HCT116 (cell line): ENCODE measurements around the gene PDZD4. TPM values are rescaled to one million over a fixed set of nuclear protein-coding genes. Genes with fewer than 3 reads are reported as not detected.

Experiments used
- ATAC-seq: fragments of 200-7000 bp; cut with Tn5 transposase; 2 replicates; pipeline ENCODE4 v1.9.1; 2020; ENCODE audit warnings: mild to moderate bottlenecking, moderate library complexity
- BruUV-seq: library from RNA; stranded (reverse); fragments of 400-500 nt; replicated peaks from 2 replicates; lab custom pipeline; 2021; lab: Mats Ljungman, UMichigan
- CTCF ChIA-PET: fragments of 300-600 bp; sonication (Branson Sonifier 250); formaldehyde crosslinking; loops from one replicate; lab custom pipeline; 2021; ENCODE audit warnings: antibody characterized with exemption; lab: Charles Lee
- POLR2A ChIA-PET: fragments of 300-600, 350-600 bp; sonication (Branson Sonifier 250); formaldehyde crosslinking; loops from one replicate; lab custom pipeline; 2021; ENCODE audit warnings: antibody characterized with exemption; lab: Charles Lee
- RAD21 ChIA-PET, 2 experiments: fragments of 300-600 bp; sonication (Branson Sonifier 250); formaldehyde crosslinking; loops; one replicate each; lab custom pipeline; 2023; ENCODE audit warnings: low total read pairs in 2 of 2; ENCODE audit not compliant: uncharacterized antibody in 2 of 2, unreplicated experiment in 2 of 2, low non-redundant PET in 1 of 2; lab: Charles Lee
- DNase-seq: peaks from one replicate; pipeline ENCODE4 v3.0.0-alpha.2; 2010; ENCODE audit warnings: low read depth, low spot score
- H2AFZ ChIP-seq: fragments of 200-600 bp; shearing (Covaris generic), sonication (generic); 2 replicates; pipeline ENCODE4 v1.6.1; 2017; ENCODE audit warnings: low read depth, mixed run types, mixed read lengths, antibody characterized with exemption, low read length; ENCODE audit not compliant: poor library complexity, severe bottlenecking
- H3K27ac ChIP-seq: 2 replicates; pipeline ENCODE4 v1.5.1; 2012; ENCODE audit warnings: low read depth, low read length
- H3K27me3 ChIP-seq: fragments of 200-600 bp; sonication (generic); 2 replicates; pipeline ENCODE4 v1.6.1; 2016; ENCODE audit warnings: mixed run types, low read length, mixed read lengths; ENCODE audit not compliant: insufficient read depth
- H3K36me3 ChIP-seq, 2 experiments: fragments of 200-500 bp in 1 of 2; fragments of 200-600 bp in 1 of 2; sonication (Bioruptor generic) in 1 of 2; sonication (generic) in 1 of 2; 2 replicates each; pipeline versions ENCODE4 v1.5.1 to v1.6.1; 2014 to 2016; ENCODE audit warnings: low read length in 2 of 2, inconsistent platforms in 1 of 2, mixed read lengths in 1 of 2, mixed run types in 1 of 2; ENCODE audit not compliant: insufficient read depth in 2 of 2, control insufficient read depth in 1 of 2
- H3K4me1 ChIP-seq, 2 experiments: fragments of 200-600 bp in 1 of 2; sonication (generic) in 1 of 2; 2 replicates each; pipeline versions ENCODE4 v1.5.1 to v1.6.1; 2012 to 2017; ENCODE audit warnings: low read length in 2 of 2, inconsistent platforms in 1 of 2, mild to moderate bottlenecking in 1 of 2, mixed read lengths in 1 of 2, mixed run types in 1 of 2, moderate library complexity in 1 of 2; ENCODE audit not compliant: insufficient read depth in 2 of 2, control insufficient read depth in 1 of 2
- H3K4me2 ChIP-seq: fragments of 200-600 bp; sonication (generic); 2 replicates; pipeline ENCODE4 v1.6.1; 2017; ENCODE audit warnings: mixed run types, low read length, mixed read lengths
- H3K4me3 ChIP-seq, 2 experiments: fragments of 200-600 bp in 1 of 2; sonication (generic) in 1 of 2; replicated peaks in 1 of 2; 2 replicates each; pipeline ENCODE4 v1.5.1; 2011 to 2016; ENCODE audit warnings: low read length in 2 of 2, control low read depth in 1 of 2, low read depth in 1 of 2, mild to moderate bottlenecking in 1 of 2, mixed read lengths in 1 of 2, mixed run types in 1 of 2
- H3K79me2 ChIP-seq: fragments of 200-600 bp; sonication (generic); 2 replicates; pipeline ENCODE4 v1.6.1; 2017; ENCODE audit warnings: mild to moderate bottlenecking, mixed run types, low read length, moderate library complexity, mixed read lengths; ENCODE audit not compliant: insufficient read depth
- H3K9ac ChIP-seq: fragments of 200-600 bp; sonication (generic); 2 replicates; pipeline ENCODE4 v1.6.1; 2016; ENCODE audit warnings: low read length, mixed read lengths
- H3K9me2 ChIP-seq: fragments of 200-600 bp; sonication (generic), shearing (Covaris generic); 2 replicates; pipeline ENCODE4 v1.6.1; 2017; ENCODE audit warnings: mixed run types, mild to moderate bottlenecking, moderate library complexity; ENCODE audit not compliant: insufficient read depth
- H3K9me3 ChIP-seq, 2 experiments: fragments of 200-500 bp in 1 of 2; fragments of 200-600 bp in 1 of 2; sonication (Bioruptor generic) in 1 of 2; sonication (generic) in 1 of 2; 2 replicates each; pipeline ENCODE4 v1.6.1; 2014 to 2017; ENCODE audit warnings: low read length in 2 of 2, mixed read lengths in 2 of 2, inconsistent platforms in 1 of 2, low read depth in 1 of 2, mild to moderate bottlenecking in 1 of 2, mixed run types in 1 of 2, moderate library complexity in 1 of 2; ENCODE audit not compliant: control insufficient read depth in 1 of 2, insufficient read depth in 1 of 2
- H4K20me1 ChIP-seq: fragments of 200-600 bp; sonication (generic), shearing (Covaris generic); 2 replicates; pipeline ENCODE4 v1.6.1; 2017; ENCODE audit warnings: mixed run types, mild to moderate bottlenecking, moderate library complexity; ENCODE audit not compliant: insufficient read depth
- ATF3 ChIP-seq: IDR thresholded peaks from 2 replicates; pipeline ENCODE4 v1.6.1; 2012
- CEBPB ChIP-seq: IDR thresholded peaks from 2 replicates; pipeline ENCODE4 v1.6.1; 2012; ENCODE audit warnings: low read depth
- CTCF ChIP-seq, 3 experiments: fragments of 200-600 bp in 1 of 3; sonication (generic) in 1 of 3; IDR thresholded peaks in 2 of 3; conservative IDR thresholded peaks in 1 of 3; 2 replicates each; pipeline ENCODE4 v1.5.1; 2012 to 2017; ENCODE audit warnings: low read depth in 2 of 3, low read length in 2 of 3, antibody characterized with exemption in 1 of 3, borderline replicate concordance in 1 of 3, control low read depth in 1 of 3, mild to moderate bottlenecking in 1 of 3, mixed read lengths in 1 of 3, mixed run types in 1 of 3, moderate library complexity in 1 of 3; ENCODE audit not compliant: insufficient read depth in 1 of 3
- EGR1 ChIP-seq: IDR thresholded peaks from 2 replicates; pipeline ENCODE4 v1.6.1; 2012; ENCODE audit warnings: low read depth
- ELF1 ChIP-seq: IDR thresholded peaks from 2 replicates; pipeline ENCODE4 v1.6.1; 2012; ENCODE audit warnings: low read depth, borderline replicate concordance
- EZH2phosphoT487 ChIP-seq: fragments of 200-600 bp; IDR thresholded peaks from 2 replicates; pipeline ENCODE4 v1.6.1; 2018; ENCODE audit warnings: antibody characterized with exemption, borderline replicate concordance
- JUND ChIP-seq: IDR thresholded peaks from 2 replicates; pipeline ENCODE4 v1.6.1; 2012
- POLR2A ChIP-seq: IDR thresholded peaks from 2 replicates; pipeline ENCODE4 v1.7.0; 2011; ENCODE audit warnings: borderline replicate concordance; ENCODE audit not compliant: insufficient read depth, insufficient read length; ENCODE audit errors: extremely low read depth
- POLR2AphosphoS5 ChIP-seq: IDR thresholded peaks from 2 replicates; pipeline ENCODE4 v1.6.1; 2011; ENCODE audit warnings: mild to moderate bottlenecking, low read depth, low read length, moderate library complexity
- RAD21 ChIP-seq: IDR thresholded peaks from 2 replicates; pipeline ENCODE4 v1.6.1; 2012; ENCODE audit warnings: low read depth, mild to moderate bottlenecking
- SP1 ChIP-seq: IDR thresholded peaks from 2 replicates; pipeline ENCODE4 v1.6.1; 2012; ENCODE audit warnings: low read depth
- SRF ChIP-seq: IDR thresholded peaks from 2 replicates; pipeline ENCODE4 v1.6.1; 2012; ENCODE audit warnings: low read depth
- TCF7L2 ChIP-seq: IDR thresholded peaks from 2 replicates; pipeline ENCODE4 v1.7.0; 2011; ENCODE audit warnings: borderline replicate concordance, inconsistent platforms; ENCODE audit not compliant: insufficient read depth, insufficient read length; ENCODE audit errors: extremely low read depth
- YY1 ChIP-seq: IDR thresholded peaks from 2 replicates; pipeline ENCODE4 v1.6.1; 2011; ENCODE audit warnings: low read length, low read depth, moderate library complexity, mild to moderate bottlenecking; ENCODE audit not compliant: insufficient replicate concordance; ENCODE audit errors: extremely low read depth
- ZNF274 ChIP-seq: fragments of 200-500 bp; sonication (Bioruptor generic); IDR thresholded peaks from 2 replicates; pipeline ENCODE4 v1.6.1; 2014; ENCODE audit warnings: mild to moderate bottlenecking, low read depth, low read length, inconsistent platforms
- intact Hi-C: fragments of 100-400 bp; cut with micrococcal nuclease; formaldehyde crosslinking; loops from 2 replicates; pipeline ENCODE4 v1.10.0; 2022
- total RNA-seq: library from RNA; stranded (reverse); gene quantifications from one replicate; pipeline ENCODE4 v1.2.1, GENCODE V29; 2021; ENCODE audit not compliant: unreplicated experiment
- TF ChIP-seq, protein P1 (sequence below): IDR thresholded peaks from 2 replicates; pipeline ENCODE4 v1.6.1; 2012
- TF ChIP-seq, protein P2 (sequence below): IDR thresholded peaks from 2 replicates; pipeline ENCODE4 v1.6.1; 2011; ENCODE audit warnings: mild to moderate bottlenecking, low read length, moderate library complexity; ENCODE audit not compliant: insufficient replicate concordance; ENCODE audit errors: extremely low read depth
- TF ChIP-seq, protein P3 (sequence below): IDR thresholded peaks from 2 replicates; pipeline ENCODE4 v1.6.1; 2012; ENCODE audit warnings: low read depth

The PDZD4 gene
- total RNA-seq, 1 experiment from 2014 or later: 0.30 TPM

DNA sequence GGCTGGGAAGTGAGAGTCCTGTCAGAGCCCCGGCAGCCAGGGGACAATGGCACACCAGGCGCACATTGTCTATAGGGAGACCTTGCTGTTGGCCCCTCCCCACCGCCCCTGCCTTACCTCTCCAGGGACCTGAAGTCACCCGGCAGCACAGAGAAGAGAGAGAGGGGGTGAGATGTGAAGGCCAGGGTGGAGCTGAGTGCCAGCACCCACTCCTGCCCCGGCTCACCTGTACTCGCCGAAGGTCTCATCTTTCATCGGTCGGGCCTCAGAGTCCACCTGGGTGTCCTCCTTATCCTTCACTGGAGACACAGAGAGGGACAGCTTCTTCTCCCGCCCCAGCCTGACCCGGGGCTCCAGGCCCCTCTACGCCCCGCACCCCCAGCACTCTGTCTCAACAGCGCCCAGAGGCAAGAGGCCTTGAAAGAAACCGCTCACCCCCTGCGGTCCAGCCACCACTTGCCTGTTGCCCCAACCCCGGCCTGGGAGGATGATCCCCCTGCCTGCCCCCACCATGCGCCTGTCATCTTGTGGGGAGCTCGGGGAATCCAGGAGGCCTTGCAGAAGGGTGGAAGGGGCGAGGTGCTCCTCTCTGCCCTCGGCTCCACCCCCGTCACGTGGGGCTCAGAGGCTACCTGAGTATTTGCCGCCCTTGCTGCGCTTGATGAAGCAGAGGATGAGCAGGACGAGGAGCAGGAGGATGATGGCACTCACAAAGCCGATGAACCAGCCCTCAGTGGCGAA lies 33.1 kb upstream of the PDZD4 start:
- no peaks in the 10 kb centered on the region for H3K4me1 ChIP-seq
- H3K27me3 ChIP-seq: no peaks in the 10 kb centered on the region
- H3K27ac ChIP-seq: no peak overlapping the region
- ChIA-PET RAD21 (no interaction called here), POLR2A (no interaction called here), CTCF (no interaction called here)
- ATAC-seq: no peak
- no peaks in the 10 kb centered on the region for H4K20me1 ChIP-seq
- intact Hi-C loops: no loop called here
- H3K9me2 ChIP-seq: no peaks in the 10 kb centered on the region
- no peaks in the 10 kb centered on the region for H3K36me3 ChIP-seq
- no peaks in the 10 kb centered on the region for H3K79me2 ChIP-seq
- BruUV-seq: no TSS peak
- no peak overlapping the region for H3K4me3 ChIP-seq
- no peak overlapping the region for H2AFZ ChIP-seq
- TF ChIP-seq CTCF (IDR thresholded peaks at IDR 0.05 in 2 of 3, conservative IDR thresholded peaks at IDR 0.05 in 1 of 3; ENCODE audit: borderline replicate concordance in 1 of 3, insufficient read depth in 1 of 3, low read depth in 2 of 3, low read length in 2 of 3) (no peak), ELF1 (no peak), YY1 (no peak), EZH2phosphoT487 (no peak), ZNF274 (no peak), JUND (no peak), POLR2AphosphoS5 (no peak), EGR1 (no peak), TCF7L2 (no peak), CEBPB (no peak), SP1 (no peak), RAD21 (no peak), ATF3 (no peak), SRF (no peak), POLR2A (no peak)
- TF ChIP-seq, protein P1, sequence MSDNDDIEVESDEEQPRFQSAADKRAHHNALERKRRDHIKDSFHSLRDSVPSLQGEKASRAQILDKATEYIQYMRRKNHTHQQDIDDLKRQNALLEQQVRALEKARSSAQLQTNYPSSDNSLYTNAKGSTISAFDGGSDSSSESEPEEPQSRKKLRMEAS: no peak
- TF ChIP-seq, protein P2, sequence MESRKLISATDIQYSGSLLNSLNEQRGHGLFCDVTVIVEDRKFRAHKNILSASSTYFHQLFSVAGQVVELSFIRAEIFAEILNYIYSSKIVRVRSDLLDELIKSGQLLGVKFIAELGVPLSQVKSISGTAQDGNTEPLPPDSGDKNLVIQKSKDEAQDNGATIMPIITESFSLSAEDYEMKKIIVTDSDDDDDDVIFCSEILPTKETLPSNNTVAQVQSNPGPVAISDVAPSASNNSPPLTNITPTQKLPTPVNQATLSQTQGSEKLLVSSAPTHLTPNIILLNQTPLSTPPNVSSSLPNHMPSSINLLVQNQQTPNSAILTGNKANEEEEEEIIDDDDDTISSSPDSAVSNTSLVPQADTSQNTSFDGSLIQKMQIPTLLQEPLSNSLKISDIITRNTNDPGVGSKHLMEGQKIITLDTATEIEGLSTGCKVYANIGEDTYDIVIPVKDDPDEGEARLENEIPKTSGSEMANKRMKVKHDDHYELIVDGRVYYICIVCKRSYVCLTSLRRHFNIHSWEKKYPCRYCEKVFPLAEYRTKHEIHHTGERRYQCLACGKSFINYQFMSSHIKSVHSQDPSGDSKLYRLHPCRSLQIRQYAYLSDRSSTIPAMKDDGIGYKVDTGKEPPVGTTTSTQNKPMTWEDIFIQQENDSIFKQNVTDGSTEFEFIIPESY: no peak
- TF ChIP-seq, protein P3, sequence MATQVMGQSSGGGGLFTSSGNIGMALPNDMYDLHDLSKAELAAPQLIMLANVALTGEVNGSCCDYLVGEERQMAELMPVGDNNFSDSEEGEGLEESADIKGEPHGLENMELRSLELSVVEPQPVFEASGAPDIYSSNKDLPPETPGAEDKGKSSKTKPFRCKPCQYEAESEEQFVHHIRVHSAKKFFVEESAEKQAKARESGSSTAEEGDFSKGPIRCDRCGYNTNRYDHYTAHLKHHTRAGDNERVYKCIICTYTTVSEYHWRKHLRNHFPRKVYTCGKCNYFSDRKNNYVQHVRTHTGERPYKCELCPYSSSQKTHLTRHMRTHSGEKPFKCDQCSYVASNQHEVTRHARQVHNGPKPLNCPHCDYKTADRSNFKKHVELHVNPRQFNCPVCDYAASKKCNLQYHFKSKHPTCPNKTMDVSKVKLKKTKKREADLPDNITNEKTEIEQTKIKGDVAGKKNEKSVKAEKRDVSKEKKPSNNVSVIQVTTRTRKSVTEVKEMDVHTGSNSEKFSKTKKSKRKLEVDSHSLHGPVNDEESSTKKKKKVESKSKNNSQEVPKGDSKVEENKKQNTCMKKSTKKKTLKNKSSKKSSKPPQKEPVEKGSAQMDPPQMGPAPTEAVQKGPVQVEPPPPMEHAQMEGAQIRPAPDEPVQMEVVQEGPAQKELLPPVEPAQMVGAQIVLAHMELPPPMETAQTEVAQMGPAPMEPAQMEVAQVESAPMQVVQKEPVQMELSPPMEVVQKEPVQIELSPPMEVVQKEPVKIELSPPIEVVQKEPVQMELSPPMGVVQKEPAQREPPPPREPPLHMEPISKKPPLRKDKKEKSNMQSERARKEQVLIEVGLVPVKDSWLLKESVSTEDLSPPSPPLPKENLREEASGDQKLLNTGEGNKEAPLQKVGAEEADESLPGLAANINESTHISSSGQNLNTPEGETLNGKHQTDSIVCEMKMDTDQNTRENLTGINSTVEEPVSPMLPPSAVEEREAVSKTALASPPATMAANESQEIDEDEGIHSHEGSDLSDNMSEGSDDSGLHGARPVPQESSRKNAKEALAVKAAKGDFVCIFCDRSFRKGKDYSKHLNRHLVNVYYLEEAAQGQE: no peak
- no peak overlapping the region for H3K4me2 ChIP-seq
- H3K9ac ChIP-seq: no peak overlapping the region
- no peaks in the 10 kb centered on the region for H3K9me3 ChIP-seq
- no peak for DNase-seq
